Activated naive CD4-positive, alpha-beta T cell treated with Interleukin-2 at 50 U/mL for 16 hours (primary cell): ENCODE results near the gene PAEP.
"Not testable (repeated sequence)": the region's sequence is repeated elsewhere in the genome, so short reads cannot be mapped to it uniquely, and the experiment has no call there.

Experiments
- DNase-seq: peaks from one replicate; pipeline ENCODE4 v3.0.0-alpha.2; 2020

Gene PAEP

GRCh38 chr9:135526089-135526729, 35.3 kb upstream of the PAEP start:
- no peak for DNase-seq

GRCh38 chr9:135526730-135527571, 34.6 kb upstream of the PAEP start:
- DNase-seq: no peak

DNA sequence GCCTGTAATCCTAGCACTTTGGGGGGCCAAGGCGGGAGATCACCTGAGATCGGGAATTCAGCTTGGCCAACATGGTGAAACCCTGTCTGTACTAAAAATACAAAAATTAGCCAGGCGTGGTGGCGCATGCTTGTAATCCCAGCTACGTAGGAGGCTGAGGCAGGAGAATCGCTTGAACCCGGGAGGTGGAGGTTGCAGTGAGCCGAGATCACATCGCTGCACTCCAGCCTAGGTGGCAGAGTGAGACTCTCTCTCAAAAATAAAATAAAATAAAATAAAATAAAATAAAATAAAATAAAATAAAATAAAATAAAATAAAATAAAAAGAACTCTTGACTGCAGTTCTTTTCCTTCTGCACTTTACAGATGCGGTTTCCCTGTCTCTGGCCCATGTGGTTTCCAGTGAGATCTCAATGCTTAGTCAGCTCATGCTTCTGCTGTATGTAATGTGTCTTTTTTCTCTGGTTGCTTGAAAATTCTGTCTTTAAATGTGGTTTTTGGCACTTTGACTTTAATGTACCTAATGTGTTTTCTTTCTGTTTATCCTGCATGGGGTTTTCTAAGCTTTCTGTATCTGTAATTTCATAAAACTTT, 32.6 kb upstream of the PAEP start:
- not testable (repeated sequence) for DNase-seq

- DNase-seq: no peak
Observed at GRCh38 chr9:135530146-135530545, 31.4 kb upstream of the PAEP start.

DNA sequence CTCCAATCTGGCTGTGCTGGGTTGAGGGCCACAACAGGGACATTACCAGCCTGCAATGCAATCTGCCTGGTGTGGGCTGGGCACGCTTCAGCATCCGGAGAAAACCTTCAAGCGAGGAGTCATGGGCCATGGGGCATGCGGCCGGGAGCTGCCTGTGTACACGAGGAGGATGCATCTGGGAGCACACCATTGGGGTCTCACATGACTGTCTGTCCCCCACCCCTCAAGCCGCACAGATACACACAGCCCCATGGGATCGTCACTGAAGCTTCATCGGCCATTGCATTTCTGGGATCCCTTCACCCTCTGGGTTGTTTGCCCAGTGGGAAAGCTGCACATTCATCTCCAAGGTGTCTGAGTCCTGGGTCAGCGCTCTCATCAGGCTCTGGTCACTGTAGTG, 30.5 kb upstream of the PAEP start:
- DNase-seq: no peak

DNA sequence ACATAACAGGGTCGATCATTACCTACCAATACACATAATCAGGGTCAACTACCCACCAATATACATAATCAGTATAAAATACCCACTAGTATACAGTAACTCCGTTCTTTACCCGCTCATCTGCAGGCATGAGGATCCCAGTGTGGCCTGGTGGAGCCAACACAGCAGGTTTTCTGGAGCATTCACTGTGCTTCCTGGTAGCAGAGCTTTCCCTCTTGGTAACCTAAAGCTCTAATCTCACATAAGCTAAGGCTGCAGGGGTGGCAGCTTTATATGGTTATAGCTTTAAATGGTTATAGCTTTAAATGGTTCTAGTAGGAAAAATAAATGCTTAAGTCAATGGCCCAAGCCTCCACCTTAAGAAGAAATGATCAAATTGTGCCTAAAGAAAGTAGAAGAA, 28.4 kb upstream of the PAEP start:
- no peak for DNase-seq

- DNase-seq: no peak
Observed at GRCh38 chr9:135533674-135534073, 27.9 kb upstream of the PAEP start.

GRCh38 chr9:135534192-135534711, 27.3 kb upstream of the PAEP start:
- DNase-seq: not testable (repeated sequence)

- DNase-seq: not testable (repeated sequence)
Observed at GRCh38 chr9:135534826-135535225, 26.7 kb upstream of the PAEP start.

DNA sequence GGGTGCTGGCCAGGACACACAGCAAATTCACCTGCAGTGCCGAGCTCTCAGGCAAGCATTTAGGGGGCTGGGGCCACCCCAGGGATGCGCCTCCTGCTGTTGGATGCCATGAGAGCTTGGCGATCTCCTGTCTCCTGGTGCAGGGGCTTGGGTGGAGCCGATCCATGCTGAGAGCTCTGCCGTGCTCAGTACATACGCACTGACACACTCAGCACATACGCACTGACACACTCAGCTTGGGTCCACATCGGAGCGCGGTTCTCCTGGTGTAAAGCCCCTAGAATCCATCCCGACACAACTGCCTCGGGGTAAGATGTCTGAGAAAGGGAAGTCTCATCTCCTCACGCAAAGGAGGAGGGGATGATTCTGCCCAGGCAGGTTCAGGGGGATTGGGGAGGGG, 25.9 kb upstream of the PAEP start:
- DNase-seq: not testable (repeated sequence)

- no peak for DNase-seq
Observed at GRCh38 chr9:135536216-135536615, 25.3 kb upstream of the PAEP start.

DNA sequence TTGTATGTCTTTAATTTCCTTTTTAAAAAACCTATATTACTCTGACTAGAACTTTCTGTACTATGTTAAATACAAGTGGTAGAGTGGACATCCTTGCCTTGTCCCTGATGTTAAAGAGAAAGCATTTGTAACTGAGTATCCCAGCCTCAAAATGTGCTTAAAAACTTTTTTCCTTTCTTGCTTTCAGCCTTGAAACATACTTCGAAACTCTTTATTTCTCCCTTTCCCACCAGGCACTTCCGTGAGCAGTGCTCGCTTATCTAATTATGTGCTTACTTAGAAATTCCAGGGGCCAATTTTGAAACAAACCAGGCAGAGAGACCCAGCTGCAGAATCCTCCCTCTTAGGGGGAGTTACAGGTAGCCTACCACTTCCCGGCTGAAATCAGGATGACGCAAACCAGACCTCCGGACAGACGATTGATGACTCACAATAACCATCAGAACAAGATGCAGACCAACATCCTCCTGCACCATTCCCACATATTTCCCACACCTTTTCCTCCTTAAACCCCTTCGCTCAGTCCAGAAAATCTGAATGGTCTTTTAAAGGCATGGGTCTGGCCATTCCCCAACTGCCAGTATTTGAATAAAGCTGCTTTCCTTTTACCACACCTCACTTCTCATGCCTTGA, 18.2 kb upstream of the PAEP start:
- DNase-seq: not testable (repeated sequence)

GRCh38 chr9:135544981-135545635, 16.4 kb upstream of the PAEP start:
- no peak for DNase-seq

DNA sequence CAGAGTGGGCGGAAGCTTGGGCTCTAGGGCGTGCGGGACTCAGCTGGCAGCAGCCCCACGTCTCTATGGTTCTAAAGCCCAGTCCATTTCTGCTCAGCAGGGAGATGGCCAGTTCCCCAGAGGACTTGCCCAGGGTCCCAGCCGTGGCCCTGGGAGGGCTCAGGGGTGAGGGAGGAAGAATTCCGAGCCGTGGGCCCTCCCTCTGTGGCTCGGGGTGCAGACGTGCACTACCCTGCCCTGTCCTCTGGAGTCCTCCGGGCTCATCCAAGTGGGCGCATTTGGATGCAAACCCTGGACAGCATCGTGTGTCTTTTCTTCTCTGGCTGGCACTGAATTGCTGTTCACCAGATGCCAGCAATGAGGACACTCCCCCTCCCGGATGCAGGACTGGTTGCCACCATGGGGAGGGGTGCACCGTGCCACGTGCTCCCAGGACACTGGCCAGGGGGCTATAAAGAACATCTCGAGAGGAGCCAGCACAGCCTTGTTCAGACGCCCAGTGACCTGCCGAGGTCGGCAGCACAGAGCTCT, 15.8 kb upstream of the PAEP start, which contains the start of gene OBP2A:
OBP2A (plus strand) TSS at position 481 of the 531 bp plus-strand sequence. CDS start 55 bp downstream, outside the sequence.
- DNase-seq: not testable (repeated sequence)

DNA sequence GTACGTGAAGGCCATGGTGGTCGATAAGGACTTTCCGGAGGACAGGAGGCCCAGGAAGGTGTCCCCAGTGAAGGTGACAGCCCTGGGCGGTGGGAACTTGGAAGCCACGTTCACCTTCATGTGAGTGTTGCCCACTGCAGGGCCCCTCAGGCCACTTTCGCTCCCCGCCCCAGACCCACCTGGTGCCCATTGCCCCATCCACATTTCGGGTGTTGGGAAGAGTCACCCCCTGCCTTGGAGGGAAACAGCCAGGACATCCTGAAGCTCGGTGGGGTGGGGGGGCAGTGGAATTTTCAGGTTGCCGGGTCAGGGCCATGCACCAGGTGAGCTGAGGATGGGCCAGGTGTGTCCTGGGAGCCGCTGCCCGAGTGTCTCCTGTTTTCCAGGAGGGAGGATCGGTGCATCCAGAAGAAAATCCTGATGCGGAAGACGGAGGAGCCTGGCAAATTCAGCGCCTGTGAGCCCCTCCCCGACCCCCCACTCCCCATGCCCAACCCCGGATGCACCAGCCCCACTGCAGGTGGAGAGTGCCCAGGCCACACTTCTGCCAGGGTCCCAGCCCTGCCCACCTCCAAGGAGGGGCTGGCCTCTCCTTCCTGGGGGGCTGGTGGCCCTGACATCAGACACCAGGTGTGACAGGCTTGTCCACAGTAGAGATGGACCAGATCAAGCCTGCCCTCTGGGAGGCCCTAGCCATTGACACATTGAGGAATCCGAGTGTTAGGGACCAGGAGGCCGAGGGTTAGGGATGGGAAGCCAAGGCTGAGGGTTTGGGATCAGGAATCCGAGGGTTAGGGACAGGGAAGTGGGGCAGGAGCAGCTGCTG, 14.6 kb upstream of the PAEP start:
- DNase-seq: not testable (repeated sequence)

DNA sequence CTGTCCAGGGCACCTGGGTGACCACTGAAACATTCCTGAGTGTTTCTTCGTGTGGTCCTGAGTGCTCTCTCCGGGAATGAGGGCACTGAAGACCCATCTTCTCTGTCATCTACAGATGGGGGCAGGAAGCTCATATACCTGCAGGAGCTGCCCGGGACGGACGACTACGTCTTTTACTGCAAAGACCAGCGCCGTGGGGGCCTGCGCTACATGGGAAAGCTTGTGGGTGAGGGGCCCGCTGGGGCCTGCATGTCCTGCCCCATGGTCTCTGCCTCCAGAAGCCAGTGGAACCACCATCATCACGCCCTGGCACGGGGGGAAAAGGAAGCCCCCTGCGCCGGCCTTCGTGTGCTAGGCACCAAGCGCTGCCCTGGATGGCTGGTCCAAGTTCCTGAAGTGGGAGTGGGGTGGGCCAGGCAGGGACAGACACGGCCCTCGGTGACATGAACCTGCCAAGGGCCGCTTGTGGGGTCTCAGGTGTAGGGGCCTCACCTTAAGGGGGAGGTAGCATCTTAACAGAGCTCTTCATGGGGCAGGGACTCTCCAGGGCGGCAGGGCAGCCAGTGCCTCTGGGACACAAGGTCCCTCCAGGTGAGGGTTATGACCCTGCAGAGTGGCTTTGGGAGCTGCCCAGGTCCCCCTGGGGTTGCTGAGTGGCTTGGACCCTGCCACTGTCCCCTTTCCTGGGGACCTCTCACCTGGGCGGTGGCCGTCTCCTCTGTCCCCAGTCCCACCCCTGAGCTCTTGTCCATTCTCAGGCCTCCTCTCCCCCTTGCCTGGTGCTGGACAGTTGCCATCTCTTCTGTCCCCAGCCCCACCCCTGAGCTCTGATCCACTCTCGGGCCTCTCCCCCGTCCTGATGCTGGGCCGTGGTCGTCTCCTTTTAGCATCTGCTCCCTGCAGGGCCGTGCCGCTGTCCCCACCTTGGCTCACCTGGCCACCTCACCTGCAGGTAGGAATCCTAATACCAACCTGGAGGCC, 13.5 kb upstream of the PAEP start:
- DNase-seq: no peak

DNA sequence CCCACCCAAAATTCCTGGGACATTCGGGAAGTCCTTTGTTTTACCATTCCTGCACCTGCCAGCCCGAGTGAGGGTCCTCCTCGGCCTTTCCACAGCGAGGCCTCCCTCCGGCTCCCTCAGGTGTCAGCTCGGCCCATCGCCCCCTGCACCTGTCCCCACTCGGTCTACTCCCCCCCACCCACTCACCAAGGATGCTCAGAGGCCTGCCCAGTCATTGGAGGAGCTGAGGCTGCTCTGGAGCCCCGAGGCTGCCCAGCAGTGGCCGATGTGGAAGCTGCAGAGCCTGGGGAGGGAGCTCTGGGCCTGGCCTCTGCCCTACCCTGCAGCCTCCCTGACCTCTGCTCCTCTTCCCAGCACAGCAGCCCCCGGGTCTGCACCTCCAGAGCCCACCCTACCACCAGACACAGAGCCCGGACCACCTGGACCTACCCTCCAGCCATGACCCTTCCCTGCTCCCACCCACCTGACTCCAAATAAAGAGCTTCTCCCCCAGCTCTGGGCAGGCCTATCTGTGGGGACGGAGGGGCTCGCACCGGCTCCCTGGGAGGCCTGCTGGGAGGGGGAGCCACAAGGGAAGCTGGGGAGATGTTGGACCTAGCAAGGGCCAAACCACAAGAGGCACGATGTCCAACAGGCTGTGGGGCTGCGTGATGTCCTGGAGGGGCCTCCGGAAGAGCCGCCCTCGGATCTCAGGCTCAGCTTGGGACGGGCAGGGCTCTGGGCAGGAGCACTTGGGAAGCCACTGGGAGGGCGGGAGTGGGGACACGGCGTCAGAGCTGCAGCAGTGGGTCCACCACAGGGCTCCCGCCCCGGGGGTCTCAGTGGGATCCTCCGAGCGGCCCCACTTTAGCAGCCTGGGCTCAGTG, 11.8 kb upstream of the PAEP start:
- DNase-seq: not testable (repeated sequence)

DNA sequence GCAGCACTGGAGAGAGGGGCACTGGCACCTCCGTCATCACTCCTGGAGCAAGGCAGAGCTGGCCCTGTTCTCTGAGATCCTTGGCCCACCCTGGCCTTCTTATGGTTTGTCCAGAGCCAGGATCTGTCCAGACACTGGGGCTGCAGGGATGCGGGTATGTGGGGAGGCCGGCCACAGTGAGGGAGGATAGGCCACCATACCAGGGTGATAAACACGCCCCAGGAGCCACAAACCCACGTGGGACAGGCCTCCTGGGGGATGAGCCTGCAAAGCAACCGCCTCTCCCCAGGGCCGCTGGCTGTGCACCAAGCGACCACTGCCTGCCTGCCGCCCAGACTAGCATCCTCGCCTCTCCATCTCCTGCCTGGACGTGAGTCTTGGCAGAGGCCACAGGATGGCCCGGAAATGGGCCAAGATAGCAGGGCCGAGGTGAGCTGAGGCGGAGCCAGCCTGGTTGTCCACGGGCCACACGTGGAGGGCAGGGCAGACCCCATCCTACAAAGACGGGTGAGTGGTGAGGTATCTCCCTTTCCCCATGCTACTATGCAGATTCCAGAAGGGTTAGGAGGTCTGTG, 11.1 kb upstream of the PAEP start:
- no peak for DNase-seq

- DNase-seq: no peak
Observed at GRCh38 chr9:135551031-135551430, 10.5 kb upstream of the PAEP start.
